Measurements from ENCODE around the gene RADIL. TPM values are rescaled to one million over a fixed set of nuclear protein-coding genes. Genes with fewer than 3 reads are reported as not detected.

RADIL gene
- total RNA-seq, 1 donor from 2014 or later: 2.2 TPM

DNA sequence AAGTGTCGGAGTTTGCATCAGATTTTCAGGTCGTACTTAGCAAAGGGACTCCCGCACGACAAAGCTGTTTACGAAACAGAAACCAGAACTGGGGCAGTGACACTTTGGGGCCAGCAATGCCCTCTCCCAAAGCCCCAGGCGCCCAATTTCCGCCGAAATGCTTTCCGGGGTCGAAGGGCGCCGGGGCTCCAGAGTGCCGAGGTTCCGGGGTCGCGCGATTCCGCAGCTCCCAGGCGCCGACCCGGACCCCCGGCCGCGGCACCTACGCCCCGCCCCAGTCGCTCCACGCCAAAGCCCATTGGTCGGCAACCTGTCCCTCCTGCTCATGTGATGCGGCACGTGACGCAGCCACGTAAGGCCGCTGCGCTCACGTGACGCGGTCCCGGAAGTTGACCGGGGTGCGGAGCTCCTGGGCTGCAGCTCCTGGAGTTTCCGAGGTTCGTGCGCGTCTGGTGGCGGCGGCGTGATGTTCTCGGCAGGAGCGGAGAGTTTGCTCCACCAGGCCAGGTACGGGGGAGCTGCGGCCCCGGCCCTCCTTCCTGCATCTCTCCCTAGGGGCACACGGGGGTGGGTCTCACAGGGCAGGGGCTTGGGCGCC is 108.2 kb downstream of the RADIL start, which contains the start of gene AP5Z1:
Gene AP5Z1 (plus strand): TSS at position 374 of the 598 bp plus-strand sequence. CDS start 93 bp downstream, at position 467.
- DNase-seq: peak; percentile 97

DNA sequence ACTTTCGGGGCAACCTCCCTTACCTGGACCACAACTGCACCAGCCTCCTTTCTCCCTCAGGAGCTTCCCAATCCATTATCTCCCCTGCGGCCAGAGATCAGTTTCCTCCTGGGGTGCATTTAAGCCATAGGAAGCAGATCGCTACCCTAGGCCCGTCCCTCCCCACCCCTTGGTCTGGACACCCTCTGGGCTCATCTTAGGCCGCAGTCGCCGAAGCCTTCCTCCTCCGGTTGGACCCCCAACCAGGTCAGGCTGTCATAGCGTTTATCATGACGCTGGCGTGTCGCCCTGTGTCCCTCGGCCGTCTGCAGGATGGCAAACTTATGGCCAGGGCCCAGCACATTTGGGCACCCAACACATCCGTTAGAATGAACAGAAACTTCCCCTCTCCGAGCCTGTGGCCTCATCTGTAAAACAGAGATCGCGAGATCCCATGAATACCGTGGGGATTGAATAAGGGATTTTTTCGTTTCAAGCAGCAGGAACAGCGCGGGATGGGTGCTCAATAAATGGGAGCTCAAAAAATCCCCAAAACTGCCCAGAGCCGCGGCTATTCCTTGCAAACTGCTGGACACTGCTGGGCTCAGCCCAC is 108.8 kb downstream of the RADIL start:
- peak; percentile 82 for DNase-seq

GRCh38 chr7:4774007-4774406 is 109.5 kb downstream of the RADIL start:
- no peak for DNase-seq

GRCh38 chr7:4772306-4772705 is 111.2 kb downstream of the RADIL start:
- DNase-seq: no peak

- DNase-seq: no peak
Observed at GRCh38 chr7:4771737-4772136, 111.8 kb downstream of the RADIL start.

- no peak for DNase-seq
Observed at GRCh38 chr7:4770886-4771285, 112.6 kb downstream of the RADIL start.

DNA sequence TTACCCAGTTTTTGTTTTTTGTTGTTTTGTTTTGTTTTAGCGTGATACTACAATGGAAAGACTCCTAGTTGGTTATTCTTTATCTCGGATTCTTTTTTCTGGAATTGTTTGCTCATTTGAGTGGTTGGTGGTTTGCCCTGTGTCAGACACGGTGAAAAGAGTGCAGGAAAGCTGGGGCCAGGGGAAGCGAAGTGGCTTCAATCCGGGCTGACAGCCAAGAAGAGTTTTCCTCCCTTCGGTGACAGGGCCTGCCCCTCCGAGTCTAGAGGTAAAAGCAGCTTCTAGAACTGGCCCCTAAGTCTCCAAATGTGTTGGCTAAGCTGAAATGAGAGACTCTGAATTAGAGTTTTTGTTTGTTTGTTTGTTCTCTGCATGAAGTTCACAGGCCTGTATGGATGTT is 113.8 kb downstream of the RADIL start:
- DNase-seq: no peak

DNA sequence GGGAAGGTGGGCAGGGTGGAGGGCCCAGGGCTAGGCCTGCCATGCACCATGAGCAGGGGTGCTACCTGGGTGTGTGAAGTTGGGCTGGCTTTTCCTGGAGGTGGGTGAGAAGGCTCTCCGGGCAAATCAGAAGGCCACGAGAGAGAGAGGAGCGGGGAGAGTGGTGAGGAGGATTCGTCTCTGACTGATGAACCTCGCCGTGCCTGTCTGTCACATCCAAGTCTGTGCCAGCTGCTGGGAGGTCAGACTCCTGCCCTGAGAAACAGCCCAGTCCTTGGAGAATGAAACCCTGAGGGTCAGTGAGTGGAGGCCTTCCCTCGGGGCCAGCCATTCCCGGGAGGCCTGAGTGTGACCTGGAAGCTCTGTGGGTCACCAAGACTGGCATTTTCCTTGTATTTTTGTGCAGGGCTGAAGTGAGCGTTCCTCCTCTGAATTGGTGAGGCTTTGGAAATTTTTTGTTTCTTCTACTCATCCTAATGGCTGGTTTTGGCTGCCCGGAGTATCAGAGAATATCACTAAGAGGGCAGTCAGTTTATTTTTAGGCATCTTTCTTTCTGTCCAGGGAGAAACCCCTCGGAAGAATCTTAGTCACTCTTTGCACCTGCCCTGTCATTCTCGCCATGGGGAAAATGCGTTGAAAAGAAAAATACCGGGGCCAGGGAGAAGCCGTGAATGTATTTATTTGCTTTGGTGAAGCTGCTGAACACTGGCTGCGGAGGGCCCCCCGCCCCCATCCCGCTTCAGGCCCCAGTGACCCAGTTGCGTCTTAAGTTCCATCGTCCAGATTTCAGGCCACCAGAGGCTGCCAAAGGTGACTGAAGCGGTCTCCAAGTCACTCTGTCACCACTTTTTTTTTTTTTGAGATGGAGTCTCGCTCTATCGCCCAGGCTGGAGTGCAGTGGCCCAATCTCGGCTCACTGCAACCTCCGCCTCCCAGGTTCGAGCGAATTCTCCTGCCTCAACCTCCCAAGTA is 114.6 kb downstream of the RADIL start:
- DNase-seq: no peak

GRCh38 chr7:4766666-4767519 is 116.6 kb downstream of the RADIL start:
- DNase-seq: no peak

- no peak for DNase-seq
Observed at GRCh38 chr7:4765776-4766490, 117.6 kb downstream of the RADIL start.

GRCh38 chr7:4764402-4765007 is 119.0 kb downstream of the RADIL start:
- DNase-seq: no peak

- no peak for DNase-seq
Observed at GRCh38 chr7:4763794-4764185, 119.7 kb downstream of the RADIL start.

- DNase-seq: no peak
Observed at GRCh38 chr7:4763091-4763793, 120.3 kb downstream of the RADIL start.

- no peak for DNase-seq
Observed at GRCh38 chr7:4762121-4763055, 121.1 kb downstream of the RADIL start.

DNA sequence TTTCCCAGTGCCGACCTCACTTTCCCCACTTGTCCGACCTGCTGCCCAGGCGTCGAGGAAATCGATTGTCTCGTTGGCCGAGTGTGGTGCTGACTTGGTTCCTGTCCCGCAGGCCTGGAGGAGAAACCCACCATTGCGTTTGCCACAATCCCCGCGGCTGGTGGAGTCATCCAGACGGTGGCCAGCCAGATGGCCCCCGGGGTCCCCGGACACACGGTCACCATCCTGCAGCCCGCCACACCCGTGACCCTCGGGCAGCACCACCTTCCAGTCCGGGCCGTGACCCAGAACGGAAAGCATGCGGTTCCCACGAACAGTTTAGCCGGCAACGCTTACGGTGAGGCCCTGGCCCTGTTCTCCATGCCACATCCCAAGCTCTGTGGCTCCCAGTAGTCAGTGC is 122.6 kb downstream of the RADIL start:
- no peak for DNase-seq

- DNase-seq: no peak
Observed at GRCh38 chr7:4759211-4759610, 124.3 kb downstream of the RADIL start.

DNA sequence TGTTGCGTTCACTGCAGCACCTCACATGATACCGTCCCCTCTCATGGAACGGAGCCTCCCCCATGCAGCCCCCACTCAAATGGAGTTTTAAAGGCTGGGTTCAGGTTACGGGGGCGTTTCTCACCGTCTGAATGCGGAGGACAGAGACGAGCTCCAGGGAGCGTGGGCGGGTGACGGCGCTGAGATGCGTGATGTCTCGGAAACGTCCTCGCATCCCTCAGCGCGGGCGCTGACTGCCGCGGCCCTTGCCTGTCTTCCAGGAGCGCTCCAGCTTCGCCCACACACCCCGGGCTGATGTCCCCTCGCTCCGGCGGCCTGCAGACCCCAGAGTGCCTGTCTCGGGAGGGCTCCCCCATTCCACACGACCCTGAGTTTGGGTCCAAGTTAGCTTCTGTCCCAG is 124.7 kb downstream of the RADIL start:
- DNase-seq: no peak

DNA sequence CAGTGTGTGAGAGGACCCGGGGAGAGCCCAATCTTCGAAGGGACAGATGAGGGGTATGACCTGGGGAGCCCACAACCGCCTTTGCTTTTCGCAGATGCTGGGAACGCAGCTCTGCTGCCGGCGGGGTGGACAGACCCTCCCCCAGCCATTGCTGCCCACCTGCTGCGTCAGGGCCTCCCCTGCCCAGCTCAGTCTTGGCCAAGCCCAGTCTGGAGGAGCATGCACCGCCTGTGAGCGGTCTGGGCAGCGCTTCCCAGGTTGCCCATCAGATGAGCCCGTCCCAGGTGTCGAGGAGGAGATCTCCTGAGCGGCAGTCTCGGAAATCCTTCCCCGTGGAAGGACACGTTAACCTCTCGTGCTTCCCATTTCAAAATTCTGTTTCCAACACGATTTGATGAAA is 125.4 kb downstream of the RADIL start:
- DNase-seq: no peak

GRCh38 chr7:4755045-4755444 is 128.5 kb downstream of the RADIL start:
- DNase-seq: no peak

Measured in skin of body (tissue), 2 donors.